GM08714 (cell line): ENCODE results near the gene SYTL2.
A peak's percentile ranks its signal among the peaks of the same experiment; 100 is the strongest.
"Not testable (repeated sequence)": the region's sequence is repeated elsewhere in the genome, so short reads cannot be mapped to it uniquely, and the experiment has no call there.

Experiments used
- H3K4me3 ChIP-seq: fragments of 200-500 bp; sonication (Bioruptor generic); 2 replicates; pipeline ENCODE4 v1.5.1; 2014; ENCODE audit warnings: mild to moderate bottlenecking, low read length, inconsistent platforms
- ZNF274 ChIP-seq: IDR thresholded peaks from 2 replicates; pipeline ENCODE4 v1.6.1; 2012; ENCODE audit warnings: mild to moderate bottlenecking, low read depth, low read length

The SYTL2 gene

GRCh38 chr11:85695546-85695945, 115.4 kb downstream of the SYTL2 start:
- no peak overlapping the region for H3K4me3 ChIP-seq
- TF ChIP-seq ZNF274 = no peak

DNA sequence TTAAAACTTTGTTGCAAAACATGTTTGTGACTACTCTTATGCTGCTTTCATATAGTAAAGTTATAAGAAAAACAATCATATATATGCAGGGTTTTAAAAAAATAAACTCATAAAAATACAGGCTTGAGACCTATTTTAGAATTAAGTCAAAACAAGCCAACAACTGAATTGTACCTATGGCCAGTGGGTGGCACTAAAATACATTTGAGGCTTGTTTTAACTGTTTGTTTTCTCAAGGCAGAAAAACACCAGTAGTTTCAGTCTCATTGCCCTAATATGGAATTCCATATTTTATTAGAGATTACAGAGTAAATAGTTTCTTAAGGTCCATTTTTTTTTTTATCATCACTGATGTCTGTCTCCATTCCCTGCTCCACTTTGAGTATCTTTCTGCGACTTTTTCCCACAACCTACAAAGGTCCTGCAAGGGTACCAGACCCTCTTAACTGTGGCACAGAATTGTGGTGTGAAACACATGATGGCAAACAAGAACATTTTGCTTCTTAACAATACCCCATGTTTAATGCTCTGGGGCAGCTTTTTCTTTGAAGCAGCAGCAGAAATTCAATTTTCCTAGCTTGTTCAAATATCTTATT, 116.5 kb downstream of the SYTL2 start:
- H3K4me3 ChIP-seq = no peak overlapping the region
- no peak for TF ChIP-seq ZNF274

DNA sequence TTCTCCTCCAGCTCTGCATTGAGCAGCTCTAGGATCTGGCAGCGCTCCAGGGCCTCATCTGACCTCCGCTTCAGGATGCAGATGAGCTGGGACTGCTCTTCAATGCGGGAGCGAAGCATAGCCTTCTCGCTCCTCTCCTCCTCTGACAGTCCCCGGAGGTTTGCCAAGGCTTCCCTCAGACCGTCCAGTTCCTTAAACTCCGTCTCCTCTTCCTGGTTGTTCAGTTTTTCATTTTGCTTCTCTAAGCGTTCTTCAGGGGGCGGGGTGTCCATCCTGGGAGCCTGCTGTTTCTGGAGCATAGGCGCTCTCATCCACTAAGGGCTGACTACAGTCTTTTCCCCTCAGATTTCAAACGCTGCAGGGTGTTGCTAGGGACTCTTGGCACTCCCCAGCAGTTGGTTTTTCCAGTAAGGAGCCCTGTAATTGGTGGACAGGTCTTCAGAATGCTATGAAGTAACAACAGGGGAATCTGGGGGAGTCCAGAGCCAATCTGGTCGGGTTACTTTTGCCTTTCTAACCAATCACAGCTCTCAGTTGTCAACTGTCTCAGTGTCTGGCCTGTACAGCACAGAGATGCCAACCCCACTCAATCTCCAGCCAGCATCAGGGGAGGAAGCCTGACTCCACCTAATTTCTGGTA, 125.0 kb downstream of the SYTL2 start, which contains the start of gene CCDC89:
Gene CCDC89 (minus strand): TSS at position 376 of the 640 bp plus-strand sequence. CDS start 65 bp downstream, at position 311.
- TF ChIP-seq ZNF274 = no peak
- H3K4me3 ChIP-seq = no peak within 1 kb of the TSS

GRCh38 chr11:85685125-85685819, 125.7 kb downstream of the SYTL2 start:
- TF ChIP-seq ZNF274 = no peak
- no peak overlapping the region for H3K4me3 ChIP-seq

GRCh38 chr11:85682330-85683305, 128.3 kb downstream of the SYTL2 start:
- H3K4me3 ChIP-seq = peak overlapping the region; percentile 69; the same call in 1 of the 2 replicates
- TF ChIP-seq ZNF274 = no peak

GRCh38 chr11:85680897-85681296, 130.0 kb downstream of the SYTL2 start:
- TF ChIP-seq ZNF274 = no peak
- no peak overlapping the region for H3K4me3 ChIP-seq

GRCh38 chr11:85679576-85679975, 131.4 kb downstream of the SYTL2 start:
- no peak overlapping the region for H3K4me3 ChIP-seq
- TF ChIP-seq ZNF274 = no peak

GRCh38 chr11:85673393-85673792, 137.5 kb downstream of the SYTL2 start:
- TF ChIP-seq ZNF274 = no peak
- H3K4me3 ChIP-seq = no peak overlapping the region

DNA sequence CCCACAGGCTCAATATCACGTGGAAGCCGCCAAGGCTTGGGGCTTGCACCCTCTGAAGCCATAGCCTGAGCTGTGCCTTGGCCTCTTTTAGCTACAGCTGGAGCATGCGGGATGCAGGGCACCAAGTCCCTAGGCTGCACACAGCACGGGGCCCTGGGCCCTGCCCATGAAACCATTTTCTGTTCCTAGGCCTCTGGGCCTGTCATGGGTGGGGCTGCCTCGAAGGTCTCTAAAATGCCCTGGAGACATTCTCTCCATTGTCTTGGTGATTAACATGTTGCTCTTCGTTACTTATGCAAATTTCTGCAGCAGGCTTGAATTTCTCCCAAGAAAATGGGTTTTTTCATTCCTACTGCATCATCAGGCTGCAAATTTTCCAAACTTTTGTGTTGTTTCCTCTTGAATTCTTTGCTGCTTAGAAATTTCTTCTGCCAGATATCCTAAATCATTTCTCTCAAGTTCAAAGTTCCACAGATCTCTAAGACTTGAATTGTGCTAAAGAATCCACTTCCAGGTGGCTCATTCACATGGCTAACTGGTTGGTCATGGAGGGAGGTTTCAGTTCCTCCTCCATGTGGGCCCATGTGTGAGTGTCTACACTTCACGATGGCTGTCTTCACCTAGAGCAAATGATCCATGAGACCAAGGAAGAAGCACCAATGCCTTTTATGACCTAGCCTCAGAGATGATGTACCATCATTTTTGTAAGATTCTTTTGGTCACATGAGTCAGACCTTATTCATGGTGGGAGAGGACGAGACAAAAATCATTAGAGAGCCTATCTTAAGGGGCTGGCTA, 138.6 kb downstream of the SYTL2 start:
- no peak for TF ChIP-seq ZNF274

DNA sequence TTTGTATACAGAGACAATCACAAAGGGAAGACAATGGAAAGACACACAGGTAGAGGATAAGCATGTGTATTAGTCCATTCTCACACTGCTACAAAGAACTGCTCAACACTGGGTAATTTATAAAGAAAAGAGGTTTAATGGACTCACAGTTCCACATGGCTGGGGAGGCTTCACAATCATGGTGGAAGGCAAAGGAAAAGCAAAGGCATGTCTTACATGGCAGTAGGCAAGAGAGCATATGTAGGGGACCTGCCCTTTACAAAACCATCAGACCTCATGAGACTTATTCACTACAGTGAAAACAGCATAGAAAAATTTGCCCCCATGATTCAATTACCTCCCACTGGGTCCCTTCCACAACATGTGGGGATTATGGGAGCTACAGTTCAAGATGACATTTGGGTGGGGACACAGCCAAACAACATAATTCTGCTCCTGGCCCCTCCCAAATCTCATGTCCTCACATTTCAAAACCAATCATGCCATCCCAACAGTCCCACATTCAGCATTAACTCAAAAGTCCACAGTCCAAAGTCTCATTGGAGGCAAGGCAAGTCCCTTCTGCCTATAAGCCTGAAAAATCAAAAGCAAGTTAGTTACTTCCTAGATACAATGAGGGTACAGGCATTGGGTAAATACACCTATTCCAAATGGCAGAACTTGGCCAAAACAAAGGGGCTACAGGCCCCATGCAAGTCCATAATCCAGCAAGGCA, 139.8 kb downstream of the SYTL2 start:
- H3K4me3 ChIP-seq = not testable (repeated sequence)

More for the DNA sequence above, 138.6 kb downstream of the SYTL2 start:
- no peak overlapping the region for H3K4me3 ChIP-seq

- H3K4me3 ChIP-seq = no peak overlapping the region
- no peak for TF ChIP-seq ZNF274
Measured at GRCh38 chr11:85668157-85668556, 142.8 kb downstream of the SYTL2 start.

- no peak for TF ChIP-seq ZNF274
- H3K4me3 ChIP-seq = no peak overlapping the region
Measured at GRCh38 chr11:85666687-85667086, 144.3 kb downstream of the SYTL2 start.

- TF ChIP-seq ZNF274 = no peak
- H3K4me3 ChIP-seq = no peak overlapping the region
Measured at GRCh38 chr11:85665733-85666132, 145.2 kb downstream of the SYTL2 start.
